Middle frontal gyrus (tissue), 1 donor: ENCODE results near the gene VPS39.

ENCODE experiments used
- DNase-seq: peaks from one replicate; pipeline ENCODE4 v3.0.0-alpha.2; 2015; ENCODE audit warnings: low spot score; ENCODE audit errors: extremely low spot score

The VPS39 gene

DNA sequence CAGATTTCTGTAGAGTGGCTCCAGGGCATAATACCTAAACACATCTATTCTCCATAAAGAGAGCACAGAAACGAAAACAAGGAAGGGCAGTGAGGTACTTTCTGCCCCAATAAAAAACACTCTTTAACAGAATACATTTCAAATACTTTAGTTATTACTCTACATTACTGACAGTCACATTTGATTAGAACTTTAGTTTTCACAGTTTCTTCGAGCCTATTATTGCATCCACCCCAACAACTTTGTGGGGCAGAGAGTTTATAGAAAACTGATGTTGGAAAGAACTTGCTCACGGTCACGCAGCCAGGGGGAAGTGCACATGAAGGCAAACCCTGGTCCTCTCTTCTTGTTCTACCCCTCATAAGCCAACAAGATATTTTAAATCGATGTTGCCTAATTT lies 9.0 kb downstream of the VPS39 start:
- DNase-seq: no peak

DNA sequence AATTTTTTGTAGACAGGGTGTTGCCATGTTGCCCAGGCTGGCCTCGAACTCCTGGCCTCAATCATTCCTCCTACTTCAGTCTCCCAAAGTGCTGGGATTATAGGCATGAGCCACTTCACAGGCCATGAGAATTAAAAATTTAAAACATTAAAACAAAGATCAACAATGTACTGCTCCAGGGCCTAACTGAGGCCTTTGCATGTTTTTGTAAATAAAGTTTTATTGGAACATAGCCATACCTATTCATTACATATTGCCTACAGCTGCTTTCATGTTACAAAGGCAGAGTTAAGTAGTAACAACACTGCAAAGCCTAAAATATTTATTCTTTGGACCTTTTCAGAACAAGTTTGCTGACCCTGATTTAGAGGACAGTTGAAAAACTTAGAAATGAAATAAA lies 9.6 kb downstream of the VPS39 start:
- no peak for DNase-seq

- no peak for DNase-seq
These were observed 13.6 kb downstream of the VPS39 start for GRCh38 chr15:42194513-42194912.

GRCh38 chr15:42193383-42193782 lies 14.7 kb downstream of the VPS39 start:
- DNase-seq: no peak

DNA sequence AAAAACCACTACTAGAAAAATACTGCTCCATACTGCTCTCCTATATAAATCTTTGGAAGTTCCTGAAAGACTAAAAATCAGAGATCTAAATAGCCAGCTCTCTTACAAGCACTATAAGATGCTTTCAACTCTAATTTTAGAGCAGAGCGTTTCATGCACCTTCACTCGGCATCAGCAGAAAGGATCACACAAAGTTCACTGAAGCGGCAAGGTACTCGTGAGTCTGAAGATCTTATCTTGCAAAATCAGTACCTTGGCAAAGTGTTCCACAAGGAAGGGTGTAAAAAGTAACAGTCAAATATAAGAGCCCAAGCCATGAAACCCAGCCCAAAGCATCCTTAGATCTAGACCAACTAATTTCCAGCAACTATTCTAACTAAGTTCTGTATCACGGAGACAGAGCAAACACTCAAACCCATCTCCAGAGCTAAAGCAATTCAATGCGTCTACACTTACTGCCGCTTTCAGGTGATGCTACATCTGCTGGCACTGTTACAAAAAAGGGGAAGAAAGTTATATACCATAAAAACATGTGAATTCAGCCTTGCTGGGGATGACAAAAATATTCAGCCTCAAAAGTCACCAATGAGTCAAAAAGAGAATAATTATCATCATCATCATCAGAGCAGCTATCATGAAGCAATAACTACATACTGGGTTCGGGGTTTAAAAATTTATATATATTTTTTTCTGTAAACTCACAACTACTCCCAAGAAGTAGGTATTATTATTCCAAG lies 16.3 kb downstream of the VPS39 start:
- no peak for DNase-seq

DNA sequence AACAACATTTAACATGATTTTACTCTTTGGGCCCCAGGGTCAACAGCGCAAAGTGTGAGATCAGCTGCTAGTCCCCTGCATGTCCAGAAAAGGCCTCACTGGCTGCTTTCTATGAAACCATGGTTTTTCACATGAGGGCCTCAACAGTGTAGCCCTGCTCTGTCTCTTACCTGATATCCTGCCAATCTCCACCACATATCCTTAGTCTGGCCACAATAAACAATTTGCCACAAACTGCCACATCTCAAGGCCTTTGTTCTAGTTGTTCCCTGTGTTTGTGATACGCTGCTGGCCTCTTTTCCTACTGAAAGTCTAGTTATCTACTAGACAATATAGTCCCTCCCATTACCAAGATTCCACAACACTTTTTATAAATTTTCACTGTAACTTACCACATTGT lies 17.7 kb downstream of the VPS39 start:
- no peak for DNase-seq

GRCh38 chr15:42185801-42186200 lies 22.3 kb downstream of the VPS39 start:
- DNase-seq: no peak

DNA sequence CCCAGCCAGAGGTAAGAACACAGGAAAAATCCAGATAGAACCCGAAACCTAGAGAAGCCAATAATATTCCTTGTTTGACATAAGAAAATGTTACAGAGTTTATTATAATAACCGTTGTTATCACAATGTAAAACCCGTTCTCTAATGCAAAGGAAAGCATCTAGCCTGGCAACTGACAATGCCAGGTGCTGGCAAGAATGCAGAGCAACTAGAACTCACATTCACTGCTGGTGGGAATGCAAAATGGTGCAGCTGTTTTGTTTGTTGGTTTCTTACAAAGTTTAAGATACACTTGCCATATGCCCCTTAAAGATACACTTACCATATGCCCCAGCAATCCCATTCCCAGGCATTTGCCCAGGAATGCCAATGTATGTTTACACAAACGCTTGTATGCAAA lies 23.4 kb downstream of the VPS39 start:
- no peak for DNase-seq

DNA sequence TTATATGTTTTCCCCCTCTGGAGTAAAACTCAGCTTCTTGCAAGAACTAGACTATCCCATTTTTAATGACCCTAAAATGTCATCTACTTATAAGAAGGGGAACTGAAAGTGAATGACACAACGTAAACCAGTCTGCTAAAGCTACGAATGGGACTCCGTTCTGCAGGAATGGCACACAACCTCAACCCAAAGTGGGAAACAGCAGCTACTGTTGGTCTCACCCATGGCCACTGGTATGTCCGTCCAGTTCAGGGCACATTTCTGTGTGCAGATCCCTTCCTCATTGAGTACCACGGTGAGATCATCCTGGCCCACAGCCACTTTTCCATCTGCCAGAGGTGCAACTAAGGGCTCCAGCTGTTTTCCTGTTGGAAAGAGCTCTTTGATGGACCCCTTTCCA lies 23.8 kb downstream of the VPS39 start:
- DNase-seq: no peak

DNA sequence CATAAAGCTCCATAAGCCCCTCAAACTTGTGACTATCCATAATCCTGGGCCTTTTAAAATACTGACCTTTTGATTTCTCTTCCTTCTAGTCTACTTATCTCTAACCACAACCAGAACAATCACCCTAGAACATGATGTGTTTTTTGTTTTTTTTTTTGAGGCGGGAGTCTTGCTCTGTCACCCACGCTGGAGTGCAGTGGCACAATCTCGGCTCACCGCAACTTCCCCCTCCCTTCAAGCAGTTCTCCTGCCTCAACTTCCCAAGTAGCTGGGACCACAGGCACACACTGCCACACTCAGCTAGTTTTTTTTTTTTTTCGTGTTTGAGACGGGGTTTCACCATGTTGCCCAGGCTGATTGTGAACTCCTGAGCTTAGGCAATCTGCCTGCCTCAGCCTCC lies 25.1 kb downstream of the VPS39 start:
- DNase-seq: no peak

- DNase-seq: no peak
These were observed 25.7 kb downstream of the VPS39 start for GRCh38 chr15:42182328-42182886.

GRCh38 chr15:42178056-42178455 lies 30.0 kb downstream of the VPS39 start:
- no peak for DNase-seq

DNA sequence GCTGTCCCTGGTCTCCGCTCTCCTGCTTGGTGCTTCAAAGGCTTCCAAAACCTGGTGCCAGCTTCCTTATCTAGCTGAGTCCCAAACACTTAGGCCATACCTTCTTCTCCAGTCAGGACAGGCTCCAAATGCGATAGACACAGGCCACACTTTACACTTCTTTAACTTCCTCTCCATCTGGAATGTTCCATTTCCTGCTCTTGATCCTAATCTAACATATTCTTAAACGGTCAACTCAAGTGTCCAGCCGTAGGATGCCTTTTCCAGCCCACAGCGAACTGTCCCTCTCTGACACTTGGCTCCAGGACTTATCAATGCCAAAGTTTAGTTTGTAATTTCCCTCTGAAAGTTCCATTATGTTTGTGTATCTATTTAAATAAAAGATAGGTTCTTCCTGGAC lies 32.4 kb downstream of the VPS39 start:
- DNase-seq: no peak

DNA sequence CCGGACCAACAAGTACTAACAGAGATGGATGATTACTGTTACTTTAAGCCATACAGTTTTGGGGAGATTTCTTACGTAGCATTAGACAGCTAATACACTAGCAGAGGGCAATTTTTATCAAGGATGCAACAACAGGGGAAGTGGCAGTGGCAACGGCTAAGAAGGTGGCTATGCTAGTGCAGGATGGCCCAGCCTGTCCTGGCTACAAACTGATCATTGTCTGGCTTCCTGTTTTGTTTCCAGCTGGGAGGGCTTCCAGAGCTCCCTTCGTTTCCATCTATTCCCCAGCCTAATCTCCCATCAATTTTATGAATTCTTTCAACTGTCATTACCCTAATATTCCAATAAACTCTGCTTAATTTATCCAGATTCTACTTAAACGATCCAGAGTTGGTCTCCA lies 35.6 kb downstream of the VPS39 start:
- no peak for DNase-seq

GRCh38 chr15:42171795-42172194 lies 36.3 kb downstream of the VPS39 start:
- DNase-seq: no peak

GRCh38 chr15:42171122-42171521 lies 37.0 kb downstream of the VPS39 start:
- no peak for DNase-seq

- no peak for DNase-seq
These were observed 41.7 kb downstream of the VPS39 start for GRCh38 chr15:42166225-42166940.

DNA sequence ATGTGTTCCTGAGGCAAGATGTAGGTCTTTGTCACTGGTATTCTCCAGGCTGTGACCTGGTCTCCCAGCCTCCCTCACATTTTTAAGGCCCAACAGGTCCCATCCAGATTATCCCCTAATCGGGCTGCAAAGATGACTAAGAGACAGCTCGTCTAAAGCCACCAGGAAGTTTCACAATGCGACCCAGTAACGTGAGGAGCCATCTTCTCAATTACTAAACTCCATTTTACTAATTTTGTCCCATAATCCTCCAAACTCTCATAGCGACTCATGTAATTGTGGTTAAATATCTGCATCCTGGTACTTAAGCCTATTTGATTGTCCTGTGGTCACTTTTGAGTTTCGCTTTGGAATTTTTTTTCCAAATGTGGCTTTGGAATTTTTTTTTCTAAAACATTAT lies 43.0 kb downstream of the VPS39 start:
- DNase-seq: no peak

DNA sequence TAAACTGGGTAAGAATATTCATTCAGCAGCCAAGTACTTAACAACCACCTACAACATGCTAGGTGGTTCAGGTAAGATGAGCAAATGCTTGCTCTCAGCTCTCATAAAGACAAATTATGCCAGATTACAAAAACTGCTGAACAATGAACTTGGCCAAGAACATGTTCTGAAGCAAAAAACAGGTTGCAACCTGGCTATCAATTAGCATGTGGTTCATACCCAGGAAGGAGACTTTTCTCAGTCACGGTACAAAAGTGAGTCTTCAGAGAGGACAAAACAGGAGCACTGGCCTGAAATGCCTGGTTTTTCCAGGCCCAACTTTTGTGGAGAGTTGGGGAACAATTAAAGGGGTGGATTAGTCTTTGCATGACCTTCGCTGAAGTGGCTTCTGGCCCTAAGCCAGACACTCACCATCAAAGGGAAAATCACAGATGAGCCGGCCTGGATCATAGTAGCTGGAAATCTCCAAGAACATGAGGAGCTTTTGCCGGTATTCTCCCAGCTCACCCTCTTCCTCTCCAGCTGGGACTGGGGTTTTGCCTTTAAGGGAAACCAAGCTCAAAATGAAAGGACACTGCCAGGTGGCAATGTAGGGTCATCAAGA lies 44.1 kb downstream of the VPS39 start:
- DNase-seq: no peak

- DNase-seq: no peak
These were observed 44.8 kb downstream of the VPS39 start for GRCh38 chr15:42163291-42163690.

DNA sequence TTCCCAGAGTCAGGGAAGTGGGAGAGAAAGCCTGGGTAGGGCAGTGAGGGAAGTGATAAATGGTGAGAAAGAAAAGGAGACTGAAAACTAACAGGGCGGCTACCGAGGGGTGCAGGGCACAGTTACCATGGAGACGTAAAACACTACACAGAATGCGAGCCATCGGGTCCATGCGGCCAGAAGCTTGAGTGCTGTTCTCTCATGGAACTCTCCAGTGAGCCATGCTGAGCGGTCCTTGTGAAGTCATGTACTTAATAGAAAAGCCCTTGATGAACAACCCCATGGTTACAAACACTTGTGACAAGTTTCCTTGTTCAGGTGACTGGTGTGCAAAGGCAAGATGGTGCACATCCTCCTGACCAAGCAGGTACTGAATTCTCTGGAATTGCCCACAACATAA lies 48.0 kb downstream of the VPS39 start:
- no peak for DNase-seq

- DNase-seq: no peak
These were observed 48.6 kb downstream of the VPS39 start for GRCh38 chr15:42159381-42160015.
